Measurements from ENCODE around the gene L3MBTL4. TPM values are rescaled to one million over a fixed set of nuclear protein-coding genes. Genes with fewer than 3 reads are reported as not detected.
A peak's percentile ranks its signal among the peaks of the same experiment; 100 is the strongest.

Gene L3MBTL4
- total and polyA plus RNA-seq, 11 donors: 0.27 to 3.3 (median 1.2) TPM

GRCh38 chr18:6370410-6370809 lies 44.3 kb downstream of the L3MBTL4 start:
- TF ChIP-seq CTCF (IDR thresholded peaks at IDR 0.05): no peak
- TF ChIP-seq POLR2A (IDR thresholded peaks at IDR 0.05): no peak
- Histone ChIP-seq H3K27me3 (no peaks in the 10 kb centered on the region), H3K9me3 (peaks cover 0 to 9% (median 0%) of the 10 kb centered on the region in 12 donors), H3K36me3 (no peaks in the 10 kb centered on the region), H3K4me3 (no peak overlapping the region), H3K27ac (no peak overlapping the region), H3K4me1 (peaks cover 0 to 5% (median 0%) of the 10 kb centered on the region in 12 donors)
- peak in 3 of 4 donors; percentile 24 to 54 (median 50) for ATAC-seq
- no peak for DNase-seq
- WGBS, 4 donors: 57 to 74% (median 68%) methylated on average over 8 of the region's 8 CpGs
- intact Hi-C loops (cut with DNase I): loop anchor here in 1 of 10 donors (10.0 kb wide), 1 partner anchor 56 kb away; no protein-coding TSS in a partner anchor

- DNase-seq: no peak
- H3K36me3 ChIP-seq: no peaks in the 10 kb centered on the region
- 93 to 99% (median 95%) methylated on average over 6 of the region's 6 CpGs for WGBS, 4 donors
Observed at GRCh38 chr18:6368017-6368416, 46.7 kb downstream of the L3MBTL4 start.

GRCh38 chr18:6367208-6367607 lies 47.5 kb downstream of the L3MBTL4 start:
- TF ChIP-seq CTCF (IDR thresholded peaks at IDR 0.05) (no peak), POLR2A (IDR thresholded peaks at IDR 0.05) (no peak)
- ATAC-seq (no peak), DNase-seq (no peak)
- Histone ChIP-seq H3K4me3 (no peak overlapping the region), H3K9me3 (peaks cover 0 to 6% (median 0%) of the 10 kb centered on the region in 12 donors), H3K27me3 (no peaks in the 10 kb centered on the region), H3K36me3 (no peaks in the 10 kb centered on the region), H3K4me1 (peaks cover 0 to 5% (median 0%) of the 10 kb centered on the region in 12 donors), H3K27ac (no peak overlapping the region)
- intact Hi-C loops (cut with DNase I): no loop called here
- 76 to 92% (median 82%) methylated on average over 3 of the region's 3 CpGs for WGBS, 4 donors

More at GRCh38 chr18:6368017-6368416, 46.7 kb downstream of the L3MBTL4 start:
- no peak for ATAC-seq
- Histone ChIP-seq H3K4me3 (no peak overlapping the region), H3K4me1 (peaks cover 0 to 5% (median 0%) of the 10 kb centered on the region in 12 donors), H3K27me3 (no peaks in the 10 kb centered on the region), H3K27ac (no peak overlapping the region), H3K9me3 (peaks cover 0 to 9% (median 0%) of the 10 kb centered on the region in 12 donors)
- intact Hi-C loops (cut with DNase I): no loop called here
- no peak for TF ChIP-seq POLR2A (IDR thresholded peaks at IDR 0.05)
- no peak for TF ChIP-seq CTCF (IDR thresholded peaks at IDR 0.05)

- no peak for TF ChIP-seq POLR2A (IDR thresholded peaks at IDR 0.05)
- no peak for TF ChIP-seq CTCF (IDR thresholded peaks at IDR 0.05)
- peaks cover 0 to 1% (median 0%) of the 10 kb centered on the region in 12 donors for H3K9me3 ChIP-seq
- ATAC-seq (no peak), DNase-seq (no peak)
- intact Hi-C loops (cut with DNase I): no loop called here
- no peak overlapping the region for H3K27ac ChIP-seq
- H3K4me3 ChIP-seq: no peak overlapping the region
- H3K36me3 ChIP-seq: no peaks in the 10 kb centered on the region
- 61 to 72% (median 69%) methylated on average over 4 of the region's 4 CpGs for whole genome bisulfite sequencing, 4 donors
- H3K4me1 ChIP-seq: peaks cover 0 to 5% (median 0%) of the 10 kb centered on the region in 12 donors
- H3K27me3 ChIP-seq: no peaks in the 10 kb centered on the region
Observed at GRCh38 chr18:6366776-6367175, 47.9 kb downstream of the L3MBTL4 start.

Measured in heart left ventricle (tissue), 16 donors.